Airway epithelial cell (primary cell): ENCODE results near the gene MSH4. TPM values are rescaled to one million over a fixed set of nuclear protein-coding genes. Genes with fewer than 3 reads are reported as not detected.

Experiments used
- total RNA-seq: library from RNA; depleted of rRNA; stranded (reverse); fragments of >200 nt; gene quantifications from 2 replicates; pipeline ENCODE4 v1.2.3, GENCODE V29; 2015

MSH4 gene
- not detected in 2 replicates for total RNA-seq

GRCh38 chr1:75796376-75797272, at the start of gene MSH4:
TSS of gene MSH4 (plus strand) at chr1:75796882. CDS start at chr1:75796986, 104 bp downstream.

GRCh38 chr1:75785983-75786853, 10.5 kb upstream of the MSH4 start, which contains the start of gene RABGGTB:
TSS of gene RABGGTB (plus strand) at chr1:75786256. CDS start at chr1:75786272, 16 bp downstream.

GRCh38 chr1:75932304-75932703, 135.6 kb downstream of the MSH4 start, which contains the start of gene ASB17:
TSS of gene ASB17 (minus strand) at chr1:75932404. CDS start at chr1:75932291, 113 bp downstream.

Other genes with a start within 250 kb of the MSH4 start
- gene SLC44A5, start 185.8 kb upstream of the MSH4 start, total RNA-seq, result 0.07 TPM in 1 of 2 replicates, not detected in the other
- 28.6 and 30.0 TPM in 2 replicates for gene ACADM, start 72.2 kb upstream of the MSH4 start, total RNA-seq
- 77.8 and 79.1 TPM in 2 replicates for gene RABGGTB, start 10.6 kb upstream of the MSH4 start, total RNA-seq
- not detected in 2 replicates for gene ASB17, start 135.5 kb downstream of the MSH4 start, total RNA-seq